ENCODE data around the gene SLC30A7.
"Not testable (repeated sequence)": the region's sequence is repeated elsewhere in the genome, so short reads cannot be mapped to it uniquely, and the experiment has no call there.

SLC30A7 gene

GRCh38 chr1:100947816-100948215, 51.9 kb downstream of the SLC30A7 start:
- not testable (repeated sequence) for H3K4me1 ChIP-seq (ENCODE audit: control insufficient read depth, insufficient read depth, low read depth, low read length); H3K18ac ChIP-seq (ENCODE audit: low read depth in 1 of 2, low read length in 2 of 2); H4K8ac ChIP-seq (ENCODE audit: low read length); H2BK5ac ChIP-seq (ENCODE audit: low read depth, low read length, poor library complexity, severe bottlenecking); H2AK5ac ChIP-seq (ENCODE audit: low read length, severe bottlenecking); H3K4ac ChIP-seq (ENCODE audit: low read depth in 1 of 2, low read length in 2 of 2); H3K27ac ChIP-seq (ENCODE audit: low read length, poor library complexity, severe bottlenecking); H2BK120ac ChIP-seq (ENCODE audit: low read depth, low read length); H3K79me1 ChIP-seq (replicated peaks; ENCODE audit: low read length, poor library complexity, severe bottlenecking); H3K9ac ChIP-seq (ENCODE audit: low read length); H3K9me3 ChIP-seq (ENCODE audit: control insufficient read depth, low read length); H3K4me2 ChIP-seq (ENCODE audit: low read length, poor library complexity, severe bottlenecking); H4K91ac ChIP-seq (ENCODE audit: low read length); DNase-seq; H3K4me3 ChIP-seq (ENCODE audit: insufficient read depth in 1 of 2, low read depth in 1 of 2, low read length in 2 of 2); H3K14ac ChIP-seq (ENCODE audit: low read length in 2 of 2); H3K23ac ChIP-seq (ENCODE audit: low read length in 2 of 2); H2BK12ac ChIP-seq (ENCODE audit: low read length in 2 of 2); H3K27me3 ChIP-seq (ENCODE audit: control insufficient read depth in 1 of 2, insufficient read depth in 1 of 2, low read length in 2 of 2); H2BK15ac ChIP-seq (ENCODE audit: low read depth, poor library complexity, severe bottlenecking); H2AFZ ChIP-seq (ENCODE audit: low read depth, low read length)
- H3K36me3 ChIP-seq (ENCODE audit: control insufficient read depth in 1 of 2, insufficient read depth in 2 of 2, low read depth in 1 of 2, low read length in 2 of 2) = peaks cover 3 to 24% of the 10 kb centered on the region in 2 experiments
- 96% methylated on average over 2 of the region's 3 CpGs for WGBS

GRCh38 chr1:100948721-100949405, 53.0 kb downstream of the SLC30A7 start:
- WGBS = 96% methylated on average over 7 of the region's 7 CpGs
- not testable (repeated sequence) for H2BK15ac ChIP-seq (ENCODE audit: low read depth, poor library complexity, severe bottlenecking); H2BK120ac ChIP-seq (ENCODE audit: low read depth, low read length); H3K9me3 ChIP-seq (ENCODE audit: control insufficient read depth, low read length); H2AFZ ChIP-seq (ENCODE audit: low read depth, low read length); H4K91ac ChIP-seq (ENCODE audit: low read length); H3K4me1 ChIP-seq (ENCODE audit: control insufficient read depth, insufficient read depth, low read depth, low read length); DNase-seq; H2AK5ac ChIP-seq (ENCODE audit: low read length, severe bottlenecking); H3K23ac ChIP-seq (ENCODE audit: low read length in 2 of 2); H3K4me3 ChIP-seq (ENCODE audit: insufficient read depth in 1 of 2, low read depth in 1 of 2, low read length in 2 of 2); H3K14ac ChIP-seq (ENCODE audit: low read length in 2 of 2); H3K4me2 ChIP-seq (ENCODE audit: low read length, poor library complexity, severe bottlenecking); H3K27ac ChIP-seq (ENCODE audit: low read length, poor library complexity, severe bottlenecking); H3K79me1 ChIP-seq (replicated peaks; ENCODE audit: low read length, poor library complexity, severe bottlenecking); H2BK12ac ChIP-seq (ENCODE audit: low read length in 2 of 2); H3K4ac ChIP-seq (ENCODE audit: low read depth in 1 of 2, low read length in 2 of 2); H3K9ac ChIP-seq (ENCODE audit: low read length); H2BK5ac ChIP-seq (ENCODE audit: low read depth, low read length, poor library complexity, severe bottlenecking); H4K8ac ChIP-seq (ENCODE audit: low read length); H3K27me3 ChIP-seq (ENCODE audit: control insufficient read depth in 1 of 2, insufficient read depth in 1 of 2, low read length in 2 of 2)
- peak overlapping the region; percentile 53 to 79 for H3K18ac ChIP-seq (ENCODE audit: low read depth in 1 of 2, low read length in 2 of 2)
- H3K36me3 ChIP-seq (ENCODE audit: control insufficient read depth in 1 of 2, insufficient read depth in 2 of 2, low read depth in 1 of 2, low read length in 2 of 2) = peaks cover 3 to 18% of the 10 kb centered on the region in 2 experiments

- H3K14ac ChIP-seq (ENCODE audit: low read length in 2 of 2); H3K27me3 ChIP-seq (ENCODE audit: control insufficient read depth in 1 of 2, insufficient read depth in 1 of 2, low read length in 2 of 2); H4K91ac ChIP-seq (ENCODE audit: low read length); H3K4me2 ChIP-seq (ENCODE audit: low read length, poor library complexity, severe bottlenecking); H3K27ac ChIP-seq (ENCODE audit: low read length, poor library complexity, severe bottlenecking); H3K23ac ChIP-seq (ENCODE audit: low read length in 2 of 2); H2BK120ac ChIP-seq (ENCODE audit: low read depth, low read length); H3K4ac ChIP-seq (ENCODE audit: low read depth in 1 of 2, low read length in 2 of 2); H2AK5ac ChIP-seq (ENCODE audit: low read length, severe bottlenecking); H3K4me3 ChIP-seq (ENCODE audit: insufficient read depth in 1 of 2, low read depth in 1 of 2, low read length in 2 of 2); H3K9me3 ChIP-seq (ENCODE audit: control insufficient read depth, low read length); H3K79me1 ChIP-seq (replicated peaks; ENCODE audit: low read length, poor library complexity, severe bottlenecking); H2BK5ac ChIP-seq (ENCODE audit: low read depth, low read length, poor library complexity, severe bottlenecking); H2BK12ac ChIP-seq (ENCODE audit: low read length in 2 of 2); H3K9ac ChIP-seq (ENCODE audit: low read length); H2AFZ ChIP-seq (ENCODE audit: low read depth, low read length); H3K4me1 ChIP-seq (ENCODE audit: control insufficient read depth, insufficient read depth, low read depth, low read length); H2BK15ac ChIP-seq (ENCODE audit: low read depth, poor library complexity, severe bottlenecking): not testable (repeated sequence)
- Histone ChIP-seq H3K36me3 (ENCODE audit: control insufficient read depth in 1 of 2, insufficient read depth in 2 of 2, low read depth in 1 of 2, low read length in 2 of 2) (peaks cover 3 to 18% of the 10 kb centered on the region in 2 experiments), H3K18ac (ENCODE audit: low read depth in 1 of 2, low read length in 2 of 2) (peak overlapping the region; percentile 53 to 79), H4K8ac (ENCODE audit: low read length) (peak overlapping the region; percentile 56)
- peak; percentile 38 for DNase-seq
- 69% methylated on average over 9 of the region's 9 CpGs for WGBS
These were observed 53.7 kb downstream of the SLC30A7 start for GRCh38 chr1:100949515-100950158.

GRCh38 chr1:100950337-100950736, 54.4 kb downstream of the SLC30A7 start:
- DNase-seq = no peak
- no peak overlapping the region for H2BK120ac ChIP-seq (ENCODE audit: low read depth, low read length)

More at GRCh38 chr1:100950337-100950736, 54.4 kb downstream of the SLC30A7 start:
- no peak overlapping the region for H3K4ac ChIP-seq (ENCODE audit: low read depth in 1 of 2, low read length in 2 of 2)
- H2BK5ac ChIP-seq (ENCODE audit: low read depth, low read length, poor library complexity, severe bottlenecking) = no peak overlapping the region
- no peak overlapping the region for H3K14ac ChIP-seq (ENCODE audit: low read length in 2 of 2)
- H4K91ac ChIP-seq (ENCODE audit: low read length) = no peak overlapping the region
- H3K4me1 ChIP-seq (ENCODE audit: control insufficient read depth, insufficient read depth, low read depth, low read length) = peaks cover 7% of the 10 kb centered on the region
- H3K36me3 ChIP-seq (ENCODE audit: control insufficient read depth in 1 of 2, insufficient read depth in 2 of 2, low read depth in 1 of 2, low read length in 2 of 2) = peaks cover 3 to 18% of the 10 kb centered on the region in 2 experiments
- no peak overlapping the region for H2BK15ac ChIP-seq (ENCODE audit: low read depth, poor library complexity, severe bottlenecking)
- no peaks in the 10 kb centered on the region for H3K9me3 ChIP-seq (ENCODE audit: control insufficient read depth, low read length)
- H3K18ac ChIP-seq (ENCODE audit: low read depth in 1 of 2, low read length in 2 of 2) = no peak overlapping the region
- H3K27ac ChIP-seq (ENCODE audit: low read length, poor library complexity, severe bottlenecking) = no peak overlapping the region
- no peaks in the 10 kb centered on the region for H3K27me3 ChIP-seq (ENCODE audit: control insufficient read depth in 1 of 2, insufficient read depth in 1 of 2, low read length in 2 of 2)
- H4K8ac ChIP-seq (ENCODE audit: low read length) = no peak overlapping the region
- no peak overlapping the region for H2AK5ac ChIP-seq (ENCODE audit: low read length, severe bottlenecking)
- H2AFZ ChIP-seq (ENCODE audit: low read depth, low read length) = no peak overlapping the region
- H3K4me2 ChIP-seq (ENCODE audit: low read length, poor library complexity, severe bottlenecking) = no peak overlapping the region
- no peak overlapping the region for H3K23ac ChIP-seq (ENCODE audit: low read length in 2 of 2)
- peaks cover 6% of the 10 kb centered on the region for H3K79me1 ChIP-seq (replicated peaks; ENCODE audit: low read length, poor library complexity, severe bottlenecking)
- H2BK12ac ChIP-seq (ENCODE audit: low read length in 2 of 2) = no peak overlapping the region
- H3K4me3 ChIP-seq (ENCODE audit: insufficient read depth in 1 of 2, low read depth in 1 of 2, low read length in 2 of 2) = peak overlapping the region in 1 of 2 experiments; percentile 48
- peak overlapping the region; percentile 50 for H3K9ac ChIP-seq (ENCODE audit: low read length)

All from mesenchymal stem cell (in vitro differentiated cells and primary cell).